Stimulated activated CD8-positive, alpha-beta memory T cell treated with anti-CD3 and anti-CD28 coated beads, Interleukin-12 subunit alpha, Interleukin-12 subunit beta, amount 100 ng/mL, for 1 hour (primary cell): ENCODE data around the gene KIF6.
"Not testable (repeated sequence)": the region's sequence is repeated elsewhere in the genome, so short reads cannot be mapped to it uniquely, and the experiment has no call there.

Source experiments
- DNase-seq: peaks from one replicate; pipeline ENCODE4 v3.0.0-alpha.2; 2020; ENCODE audit warnings: low read depth

The KIF6 gene

DNA sequence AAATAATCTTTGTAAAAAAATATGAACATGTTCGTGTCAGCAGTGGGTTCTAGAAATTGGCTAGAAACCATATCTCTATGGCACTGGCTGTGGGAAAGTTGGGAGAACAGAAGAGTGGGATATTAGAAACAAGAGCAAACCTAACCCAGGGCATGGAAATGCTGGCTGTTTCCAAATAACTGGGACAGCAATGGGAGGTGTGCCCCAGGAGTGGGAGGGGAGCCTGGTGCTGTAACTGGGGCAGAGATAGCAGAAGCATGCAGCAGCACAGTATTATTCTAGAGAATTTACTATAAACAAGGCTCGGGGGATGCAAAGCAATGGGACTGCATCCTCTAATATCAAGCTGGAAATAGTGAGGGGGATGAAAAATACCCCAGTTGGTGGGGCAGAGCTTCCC lies 175.0 kb downstream of the KIF6 start:
- DNase-seq, result no peak

DNA sequence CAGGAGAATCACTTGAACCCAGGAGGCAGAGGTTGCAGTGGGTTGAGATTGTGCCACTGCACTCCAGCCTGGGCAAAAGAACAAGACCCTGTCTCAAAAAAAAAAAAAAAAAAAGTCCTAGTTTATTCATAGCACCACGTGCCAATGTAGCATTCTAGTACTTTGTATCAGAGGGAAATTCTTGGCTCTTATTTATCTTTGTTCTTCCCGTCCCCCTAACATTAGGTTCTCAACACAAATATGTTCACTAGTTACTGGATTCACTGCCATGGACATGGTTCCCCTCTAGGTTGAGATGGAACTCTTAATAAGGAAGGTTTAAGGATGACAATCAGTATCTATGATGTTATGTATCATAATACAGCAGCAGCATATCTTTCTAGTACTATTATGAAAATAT lies 178.5 kb downstream of the KIF6 start:
- DNase-seq, result no peak

DNA sequence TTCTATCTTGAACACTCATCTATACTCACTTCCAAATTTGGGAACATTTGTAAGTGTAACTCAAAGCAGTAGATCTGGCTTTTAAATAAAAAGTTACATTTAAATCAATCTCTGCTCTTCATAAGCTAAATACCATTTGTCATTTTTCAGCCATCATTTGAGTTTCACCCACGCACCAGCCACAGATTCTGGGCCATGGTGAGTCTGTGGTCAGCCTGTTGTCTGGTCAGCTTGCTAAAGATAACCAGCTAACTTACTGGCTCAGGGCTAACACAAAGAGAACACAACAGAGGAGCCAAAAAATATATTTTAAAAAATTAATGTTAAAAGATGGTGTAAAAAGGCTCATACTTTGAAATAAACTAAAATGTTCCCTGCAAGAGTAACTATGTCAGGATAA lies 181.3 kb downstream of the KIF6 start:
- no peak for DNase-seq

DNA sequence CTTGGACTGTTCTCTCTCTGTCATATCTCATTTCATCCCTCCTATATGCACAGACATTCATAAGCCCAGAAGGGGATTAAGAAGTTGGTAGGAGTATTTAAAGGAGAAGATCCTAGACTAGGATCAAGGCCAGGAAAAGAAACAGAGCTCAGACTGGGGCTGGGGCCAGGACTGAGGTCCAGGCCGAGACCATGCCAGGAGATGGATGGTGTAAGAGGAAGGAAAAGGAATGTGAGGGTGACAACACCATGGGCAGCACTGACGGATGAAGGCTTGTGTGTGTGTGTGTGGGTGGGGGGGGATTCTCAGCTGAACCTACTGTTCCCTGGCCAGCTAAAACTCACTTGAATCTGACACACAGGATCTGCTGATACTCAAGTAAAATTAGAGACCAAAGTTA lies 182.1 kb downstream of the KIF6 start:
- DNase-seq, result no peak

DNA sequence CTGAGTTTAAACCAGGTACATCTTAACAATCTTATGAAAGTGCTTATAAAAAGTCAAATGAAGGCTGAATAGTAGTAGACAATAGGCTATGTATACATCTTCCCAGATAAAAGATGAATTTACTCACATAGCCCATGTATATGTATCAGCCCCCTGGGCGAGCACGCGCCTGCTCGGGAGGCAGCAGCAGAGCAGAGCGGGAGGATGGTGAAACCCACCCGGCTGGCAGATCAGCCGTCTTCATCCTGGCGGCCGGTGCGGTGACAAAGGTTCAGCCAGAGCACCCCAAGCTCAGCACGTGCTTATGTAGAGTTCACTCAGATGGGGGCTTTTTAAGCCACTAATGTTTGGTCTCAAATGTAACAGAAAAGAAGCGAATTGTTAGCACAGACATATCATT lies 184.8 kb downstream of the KIF6 start:
- no peak for DNase-seq

DNA sequence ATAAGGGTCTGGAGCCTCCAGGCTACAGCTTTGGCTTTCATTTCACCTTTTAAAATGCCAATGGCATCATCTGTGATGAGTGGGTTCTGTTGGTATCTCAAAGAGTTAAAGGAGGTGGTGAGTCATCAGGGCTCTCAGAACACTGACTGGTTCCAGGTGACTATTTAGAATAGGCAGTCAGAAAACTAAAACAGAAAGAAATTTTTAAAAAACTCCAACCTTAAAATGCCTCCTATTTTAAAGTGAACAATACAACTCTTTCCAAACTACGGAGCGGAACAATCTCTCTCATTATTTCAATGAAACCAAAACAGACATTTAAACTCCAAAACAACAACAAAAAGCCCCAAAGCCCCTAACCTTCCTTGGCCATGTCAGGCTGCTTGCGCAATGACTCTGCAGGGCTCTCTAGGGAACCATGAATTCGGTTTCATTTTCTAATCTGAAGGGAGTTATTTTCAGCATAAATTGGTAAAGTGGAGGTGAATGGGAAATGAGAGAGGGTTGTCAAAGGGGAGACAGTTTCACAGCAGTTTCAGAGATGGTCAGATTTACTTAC lies 194.9 kb downstream of the KIF6 start:
- DNase-seq, result no peak

DNA sequence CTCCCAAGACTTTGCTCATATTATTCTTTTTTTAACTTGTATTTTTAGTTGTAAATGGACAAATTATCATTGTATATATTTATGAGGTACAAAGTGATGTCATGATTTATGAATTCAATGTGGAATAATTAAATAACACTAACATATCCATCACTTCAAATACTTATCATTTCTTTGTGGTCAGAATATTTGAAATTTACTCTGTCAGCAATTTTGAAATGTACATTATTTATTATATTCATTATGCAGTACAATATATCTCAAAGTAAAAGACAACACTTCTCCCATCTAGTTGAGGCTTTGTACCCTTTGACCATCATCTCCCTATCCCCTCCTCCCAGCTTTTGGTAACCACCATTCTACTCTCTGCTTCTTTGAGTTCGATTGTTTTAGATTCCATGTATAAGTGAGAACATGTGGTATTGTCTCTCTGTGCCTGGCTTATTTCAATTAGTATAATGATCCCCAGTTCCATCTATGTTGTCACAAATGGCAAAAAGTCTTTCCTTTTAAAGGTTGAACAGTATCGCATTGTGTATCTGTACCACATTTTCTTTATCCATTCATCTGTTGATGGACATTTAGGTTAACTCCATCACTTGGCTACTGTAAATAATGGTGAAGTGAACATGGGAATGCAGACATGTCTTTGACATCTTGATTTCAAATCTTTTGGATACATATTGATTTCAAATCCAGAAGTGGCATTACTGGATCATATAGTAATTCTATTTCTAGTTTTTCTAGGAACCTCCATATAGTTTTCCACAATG lies 197.2 kb downstream of the KIF6 start:
- DNase-seq, result no peak

DNA sequence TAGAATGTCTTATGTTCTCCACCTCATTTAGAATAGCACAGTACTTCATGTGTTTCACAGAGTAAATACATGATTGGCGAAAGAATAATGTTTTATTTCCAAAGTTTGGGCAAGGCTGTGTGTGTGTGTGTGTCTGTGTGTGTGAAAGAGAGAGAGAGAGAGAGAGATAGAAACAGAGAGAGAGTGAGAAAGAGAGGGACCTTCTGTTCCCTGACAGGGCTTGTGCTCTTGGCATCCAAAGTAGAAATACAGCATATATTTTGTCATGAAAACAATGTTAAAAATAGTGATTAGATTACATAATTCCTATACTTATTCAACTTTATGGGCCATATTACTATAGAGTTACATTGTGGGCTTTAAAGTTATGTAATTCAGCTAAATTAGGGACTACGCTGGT lies 201.2 kb downstream of the KIF6 start:
- DNase-seq, result no peak

DNA sequence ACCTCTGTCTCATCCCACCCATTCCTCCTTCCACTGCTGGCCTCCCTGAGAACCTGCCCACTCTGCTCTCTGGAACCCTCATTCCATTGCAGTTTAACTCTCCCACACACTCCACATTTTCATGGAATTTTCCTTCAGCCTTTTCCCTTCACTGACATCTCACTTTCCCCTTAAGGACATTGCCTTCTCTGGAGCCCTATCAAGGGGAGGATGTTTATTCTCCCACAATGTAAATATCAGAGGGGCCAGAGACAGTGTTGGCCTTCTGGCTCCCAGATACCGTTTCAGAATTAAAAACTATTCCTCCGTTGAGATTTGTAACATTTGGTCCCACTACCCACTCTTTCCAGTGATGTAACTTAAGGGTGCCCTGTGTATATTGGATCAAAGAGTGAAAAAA lies 203.2 kb downstream of the KIF6 start:
- DNase-seq, result no peak

DNA sequence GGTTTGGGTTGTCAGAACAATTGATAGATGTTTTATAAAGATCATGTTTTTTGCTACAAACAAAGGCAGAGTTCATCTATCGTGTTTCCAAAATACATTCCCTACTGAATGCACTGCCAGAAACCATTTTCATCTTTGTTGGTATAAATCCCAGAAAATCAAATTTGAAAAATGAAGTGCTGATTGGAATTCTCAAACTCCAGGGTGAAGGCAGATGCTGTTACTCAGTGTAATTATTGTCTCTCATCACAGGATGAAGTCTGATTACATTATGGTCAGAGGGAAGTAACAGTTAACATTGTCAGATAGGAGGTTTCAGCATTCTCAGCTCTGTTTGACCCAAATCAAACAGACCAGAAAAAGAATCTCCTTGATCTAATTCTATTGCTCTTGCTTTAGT lies 204.3 kb downstream of the KIF6 start:
- no peak for DNase-seq

DNA sequence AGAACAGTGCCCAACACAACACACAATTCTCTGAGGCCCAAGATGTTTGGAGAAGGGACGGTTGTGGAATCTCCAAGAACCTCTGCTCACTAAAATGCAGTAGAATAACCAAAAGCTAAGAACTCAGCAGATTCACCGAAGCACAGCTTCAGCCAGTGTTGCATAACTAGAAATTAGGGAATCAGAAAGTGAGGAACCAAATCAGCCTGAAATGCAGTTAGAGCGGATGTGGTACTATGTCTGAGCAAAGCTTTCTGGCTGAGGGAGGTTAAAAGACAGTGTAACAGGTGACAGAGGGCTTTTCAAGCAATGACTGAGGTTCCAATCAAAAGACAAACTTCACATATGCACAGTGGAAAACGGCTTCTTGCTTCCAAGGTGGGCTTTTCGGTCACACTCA lies 204.8 kb downstream of the KIF6 start:
- no peak for DNase-seq

DNA sequence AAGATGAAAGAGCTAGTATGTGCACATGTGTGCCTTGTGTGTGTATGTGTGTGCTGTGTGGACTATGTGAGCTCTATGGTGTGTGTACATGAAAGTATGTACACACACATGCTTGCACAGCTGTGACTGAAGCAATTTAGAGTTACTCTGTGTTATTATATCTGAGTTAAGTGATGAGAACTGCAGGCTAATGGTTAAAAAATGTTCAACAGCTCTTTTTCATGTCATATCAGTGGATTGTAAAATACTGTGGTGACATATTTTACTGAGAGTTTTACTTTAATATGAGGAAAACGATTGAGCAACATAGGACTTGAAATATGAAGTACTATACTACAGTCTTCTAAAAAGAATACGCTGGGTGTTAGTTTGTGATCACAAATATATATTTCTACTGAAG lies 207.0 kb downstream of the KIF6 start:
- DNase-seq, result no peak

DNA sequence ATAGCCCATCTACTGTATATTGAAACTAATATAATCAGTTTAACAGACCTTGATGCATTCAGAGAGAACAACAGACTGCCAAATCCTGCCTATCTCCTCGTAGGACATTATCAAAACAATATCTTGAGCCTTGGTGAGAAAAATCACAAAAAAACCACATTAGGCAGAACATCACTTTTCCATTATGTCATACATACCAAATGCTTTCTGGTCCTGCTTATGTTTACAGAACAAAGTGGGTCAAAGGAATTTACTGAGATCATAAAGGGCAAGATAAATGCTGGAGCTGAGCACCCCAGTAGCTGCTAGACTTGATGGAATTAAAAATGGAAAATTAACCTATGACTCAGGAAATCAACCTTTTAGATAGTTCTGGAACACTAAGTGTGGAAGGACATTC lies 207.5 kb downstream of the KIF6 start:
- DNase-seq, result no peak

DNA sequence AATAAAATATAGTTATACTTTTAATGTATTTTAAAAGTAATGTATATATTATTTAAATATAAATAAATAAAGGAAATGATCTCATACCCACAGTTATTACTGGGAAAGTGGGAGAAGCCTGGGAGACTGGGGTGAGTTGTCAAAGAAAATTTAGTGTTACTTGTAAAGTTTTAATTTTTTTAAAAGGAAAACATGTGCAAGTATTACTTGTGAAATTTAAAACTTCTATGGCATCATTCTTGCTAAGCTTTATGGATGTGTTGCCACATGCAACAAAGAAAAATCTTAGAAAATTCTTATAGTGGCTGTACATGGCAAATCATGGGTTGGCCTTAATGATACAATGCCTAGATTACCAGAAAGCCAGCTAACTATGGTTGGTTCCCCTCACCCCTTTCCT lies 208.7 kb downstream of the KIF6 start:
- DNase-seq, result no peak

DNA sequence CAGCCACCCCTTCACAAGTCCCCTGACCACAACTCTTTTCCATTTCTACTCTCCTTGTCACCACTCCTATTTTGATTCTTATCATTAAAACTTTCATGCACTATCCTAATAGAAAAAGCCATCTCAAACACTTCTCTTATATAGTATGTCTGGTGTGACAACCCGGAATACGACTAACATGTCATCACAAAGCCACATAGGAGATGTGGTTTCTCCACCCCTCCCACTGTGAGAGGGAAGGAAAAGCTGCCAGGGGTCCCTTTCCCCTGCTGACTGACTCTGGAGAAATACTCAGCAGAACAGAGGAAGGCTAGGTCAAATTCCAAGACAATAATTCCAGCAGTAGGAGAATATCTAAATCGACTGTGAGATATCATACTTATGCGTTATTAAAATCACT lies 209.7 kb downstream of the KIF6 start:
- no peak for DNase-seq

DNA sequence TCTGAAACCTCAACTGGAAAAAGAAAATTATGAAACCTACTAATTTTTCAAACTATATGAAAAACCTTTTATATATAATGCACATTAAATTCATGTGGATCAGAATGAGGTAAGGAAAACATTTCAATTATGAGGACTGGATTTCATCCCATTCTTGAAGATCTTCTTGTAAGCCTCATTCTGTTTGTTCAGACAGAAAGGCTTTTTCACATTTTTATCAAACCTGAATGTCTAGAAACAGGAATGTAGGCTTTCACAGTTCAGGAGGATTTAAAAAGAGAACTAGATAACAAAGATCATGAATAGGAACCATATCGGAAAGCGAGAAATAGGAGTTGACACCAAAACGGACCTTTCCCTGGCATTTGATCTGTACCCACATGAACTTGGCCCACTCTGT lies 210.2 kb downstream of the KIF6 start:
- no peak for DNase-seq

DNA sequence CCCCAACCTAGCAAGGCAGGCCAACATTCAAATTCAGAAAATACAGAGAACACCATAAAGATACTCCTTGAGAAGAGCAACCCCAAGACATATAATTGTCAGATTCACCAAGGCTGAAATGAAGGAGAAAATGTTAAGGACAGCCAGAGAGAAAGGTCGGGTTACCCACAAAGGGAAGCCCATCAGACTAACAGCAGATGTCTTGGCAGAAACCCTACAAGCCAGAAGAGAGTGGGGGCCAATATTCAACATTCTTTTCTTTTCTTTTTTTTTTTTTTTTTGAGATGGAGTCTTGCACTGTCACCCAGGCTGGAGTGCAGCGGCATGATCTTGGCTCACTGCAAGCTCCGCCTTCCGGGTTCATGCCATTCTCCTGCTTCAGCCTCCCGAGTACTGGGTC lies 215.4 kb downstream of the KIF6 start:
- DNase-seq, result not testable (repeated sequence)

DNA sequence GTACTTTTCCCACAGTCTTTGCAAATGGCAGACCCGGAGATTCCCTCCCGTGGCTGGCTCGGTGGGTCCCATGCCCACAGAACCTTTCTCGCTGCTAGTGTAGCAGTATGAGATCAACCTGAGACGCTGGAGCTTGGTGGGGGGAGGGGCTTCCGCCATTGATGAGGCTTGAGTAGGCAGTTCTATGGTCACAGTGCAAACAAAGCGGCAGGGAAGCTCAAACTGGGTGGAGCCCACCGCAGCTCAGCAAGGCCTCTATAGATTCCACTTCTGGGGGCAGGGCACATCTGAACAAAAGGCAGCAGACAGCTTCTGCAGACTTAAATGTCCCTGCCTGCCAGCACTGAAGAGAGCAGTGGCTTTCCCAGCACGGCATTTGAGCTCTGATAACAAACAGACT lies 216.7 kb downstream of the KIF6 start:
- DNase-seq, result no peak

DNA sequence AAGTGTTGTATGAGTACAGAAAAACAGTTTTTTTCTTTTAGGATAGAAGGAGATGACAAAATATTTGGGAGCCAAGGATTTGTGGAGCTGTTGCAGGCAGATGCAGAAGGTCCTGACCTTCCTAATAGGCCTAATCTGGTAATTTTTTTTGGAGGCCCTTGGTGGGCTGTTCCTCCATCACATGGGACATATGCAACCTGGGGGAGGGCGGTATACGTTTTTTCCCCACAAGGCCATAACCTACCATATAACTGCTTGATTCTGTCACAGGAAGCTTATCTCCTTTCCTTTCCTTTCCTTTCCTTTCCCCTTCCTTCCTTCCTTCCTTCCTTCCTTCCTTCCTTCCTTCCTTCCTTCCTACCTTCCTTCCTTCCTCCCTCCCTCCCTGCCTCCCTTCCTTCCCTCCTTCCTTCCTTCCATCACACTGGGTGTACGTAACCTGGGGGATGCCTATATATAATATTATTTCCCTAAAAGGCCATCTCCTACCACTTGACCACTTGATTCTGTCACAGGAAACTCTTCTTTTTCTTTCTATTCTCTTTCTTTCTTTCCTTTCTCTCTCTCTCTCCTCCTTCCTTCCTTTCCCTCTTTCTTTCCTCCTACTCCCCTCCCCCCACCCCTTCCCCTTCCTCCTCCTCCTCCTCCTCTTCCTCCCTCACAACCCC lies 217.7 kb downstream of the KIF6 start:
- no peak for DNase-seq

DNA sequence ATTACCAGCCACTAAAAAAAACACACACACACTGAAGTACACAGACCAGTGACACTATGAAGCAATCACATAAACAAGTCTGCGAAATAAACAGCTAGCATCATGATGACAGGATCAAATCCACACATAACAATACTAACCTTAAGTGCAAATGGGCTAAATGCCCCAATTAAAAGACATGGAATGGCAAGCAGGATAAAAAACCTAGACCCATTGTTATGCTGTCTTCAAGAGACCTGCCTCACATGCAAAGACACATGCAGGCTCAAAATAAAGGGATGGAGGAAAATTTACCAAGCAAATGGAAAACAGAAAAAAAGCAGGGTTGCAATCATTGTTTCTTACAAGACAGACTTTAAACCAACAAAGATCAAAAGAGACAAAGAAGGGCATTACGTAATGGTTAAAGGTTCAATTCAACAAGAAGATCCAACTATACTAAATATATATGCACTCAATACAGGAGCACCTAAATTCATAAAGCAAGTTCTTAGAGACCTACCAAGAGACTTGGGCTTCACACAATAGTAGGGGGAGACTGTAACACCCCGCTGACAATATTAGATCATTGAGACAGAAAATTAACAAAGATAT lies 222.7 kb downstream of the KIF6 start:
- DNase-seq, result not testable (repeated sequence)

DNA sequence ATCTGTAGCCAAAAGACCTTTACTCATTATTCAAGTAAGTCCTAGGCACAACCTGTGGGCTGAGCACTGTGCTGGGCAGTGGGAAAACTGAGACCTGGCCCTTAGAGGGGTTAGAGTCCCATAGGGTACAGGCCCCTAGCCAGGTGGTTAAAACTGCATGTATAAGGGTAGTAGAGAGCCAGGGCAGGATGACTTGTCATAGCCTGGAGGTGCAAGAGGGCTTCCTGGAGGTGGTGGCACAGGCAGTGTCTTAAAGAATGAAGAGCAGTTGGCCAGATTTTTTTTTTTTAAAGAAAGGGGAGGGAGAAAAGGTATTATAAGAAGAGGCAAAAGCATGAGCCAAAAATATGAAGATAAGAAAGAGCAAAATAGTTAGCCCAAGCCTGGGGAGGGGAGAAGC lies 226.2 kb downstream of the KIF6 start:
- DNase-seq, result no peak

DNA sequence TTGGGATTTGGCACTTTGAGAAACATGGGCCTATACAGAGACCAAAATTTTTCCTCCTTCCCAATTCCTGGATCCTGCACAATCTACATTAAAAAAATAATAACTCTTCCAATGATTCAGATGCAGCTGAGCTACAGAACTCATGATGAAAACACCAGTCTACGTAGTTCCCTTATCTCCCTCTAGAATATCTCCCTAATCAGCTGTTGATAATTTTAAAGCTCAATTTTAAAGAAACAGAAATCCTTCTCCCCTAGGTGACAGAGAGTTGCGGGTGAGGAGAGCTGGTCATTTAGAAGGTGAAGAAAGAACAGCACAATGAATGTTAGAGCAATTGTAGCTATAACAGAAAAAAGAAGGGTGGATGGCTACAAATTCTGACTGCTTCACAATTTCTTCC lies 227.1 kb downstream of the KIF6 start:
- no peak for DNase-seq

DNA sequence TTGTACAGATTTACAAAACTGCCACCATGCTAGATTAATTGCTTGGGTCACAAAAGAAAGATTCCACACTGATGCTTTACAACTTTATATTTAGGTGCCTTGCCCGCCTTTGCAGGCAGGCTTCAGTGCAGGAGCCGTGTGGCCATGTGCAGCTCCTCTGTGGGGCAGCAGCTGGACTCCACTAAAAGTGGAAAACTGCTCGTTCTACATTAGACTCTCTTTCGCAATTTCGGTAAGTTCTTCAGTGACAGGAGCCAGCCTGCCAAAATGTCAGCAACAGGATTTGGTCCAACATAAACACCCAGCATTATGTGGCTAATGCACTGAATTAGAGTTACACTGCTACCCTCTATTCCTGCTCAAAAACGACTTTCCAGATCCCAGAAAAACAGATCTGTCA lies 228.3 kb downstream of the KIF6 start:
- no peak for DNase-seq
